Mucosa of descending colon (tissue), 3 donors: ENCODE measurements around the gene TADA3. TPM values are rescaled to one million over a fixed set of nuclear protein-coding genes. Genes with fewer than 3 reads are reported as not detected.

Source experiments
- ATAC-seq: fragments of 200-7000 bp; cut with Tn5 transposase; one replicate; pipeline ENCODE4 v1.9.1; 2020; ENCODE audit warnings: mild to moderate bottlenecking, moderate library complexity
- DNase-seq, 3 donors: peaks; one replicate each; pipeline ENCODE4 v3.0.0-alpha.2; 2020
- H3K36me3 ChIP-seq: fragments of 200-600 bp; one replicate; pipeline ENCODE4 v1.8.0; 2021; ENCODE audit warnings: low read depth, mild to moderate bottlenecking
- H3K4me1 ChIP-seq: fragments of 200-600 bp; one replicate; pipeline ENCODE4 v1.8.0; 2021; ENCODE audit warnings: low read depth, mild to moderate bottlenecking
- H3K4me3 ChIP-seq: fragments of 200-600 bp; one replicate; pipeline ENCODE4 v1.8.0; 2021; ENCODE audit warnings: mild to moderate bottlenecking
- H3K9me3 ChIP-seq: fragments of 200-600 bp; one replicate; pipeline ENCODE4 v1.8.0; 2021; ENCODE audit warnings: mild to moderate bottlenecking
- CTCF ChIP-seq: fragments of 200-600 bp; IDR thresholded peaks from one replicate; pipeline ENCODE4 v1.8.0; 2022; ENCODE audit warnings: antibody characterized with exemption, mild to moderate bottlenecking
- intact Hi-C, 2 donors: fragments of 100-400 bp; cut with DNase I in 1 of 2; cut with micrococcal nuclease in 1 of 2; formaldehyde crosslinking; loops; one replicate each; pipeline versions ENCODE4 v1.11.0 to v1.11.1; 2022; cut with DNase I, micrococcal nuclease
- total RNA-seq, 3 donors: library from RNA; stranded (reverse); fragmentation: NEBNext Ultra II Directional in 2 of 3; extraction: Animal tissue kit (Norgen Biotek cat#: 25700) in 2 of 3; gene quantifications; one replicate each; pipeline versions ENCODE4 v1.2.1 to v1.2.4, GENCODE V29; 2021 to 2023
- donor health status: DM: no; HTN: no; CAD: no; lungs with moderate emphysema.
- donor health status: DM: no; HTN: no; CAD: no.
- donor health status: DM: no; HTN: yes; CAD: no.

The TADA3 gene
- total RNA-seq, 3 donors from 2014 or later: 63.0 to 66.1 (median 63.2) TPM

- no peaks in the 10 kb centered on the region for H3K36me3 ChIP-seq
Observed at GRCh38 chr3:9782770-9783169, 9.5 kb downstream of the TADA3 start.

GRCh38 chr3:9781978-9782603, 10.2 kb downstream of the TADA3 start:
- intact Hi-C loops: no loop called here
- H3K4me1 ChIP-seq: peaks cover 9% of the 10 kb centered on the region
- no peak for DNase-seq
- H3K9me3 ChIP-seq: no peaks in the 10 kb centered on the region
- no peak overlapping the region for H3K4me3 ChIP-seq
- TF ChIP-seq CTCF: no peak
- no peak for ATAC-seq
- H3K36me3 ChIP-seq: no peaks in the 10 kb centered on the region

More at GRCh38 chr3:9782770-9783169, 9.5 kb downstream of the TADA3 start:
- TF ChIP-seq CTCF: no peak
- no peak for DNase-seq
- intact Hi-C loops: no loop called here
- H3K4me3 ChIP-seq: no peak overlapping the region
- H3K9me3 ChIP-seq: no peaks in the 10 kb centered on the region
- ATAC-seq: peak; percentile 19
- peaks cover 9% of the 10 kb centered on the region for H3K4me1 ChIP-seq

GRCh38 chr3:9781551-9781950, 10.7 kb downstream of the TADA3 start:
- no peak overlapping the region for H3K4me3 ChIP-seq
- peaks cover 9% of the 10 kb centered on the region for H3K4me1 ChIP-seq

GRCh38 chr3:9780910-9781309, 11.4 kb downstream of the TADA3 start:
- Histone ChIP-seq H3K36me3 (no peaks in the 10 kb centered on the region), H3K9me3 (no peaks in the 10 kb centered on the region), H3K4me3 (no peak overlapping the region), H3K4me1 (peaks cover 9% of the 10 kb centered on the region)
- intact Hi-C loops: no loop called here
- ATAC-seq (no peak), DNase-seq (no peak)
- TF ChIP-seq CTCF: no peak

More at GRCh38 chr3:9781551-9781950, 10.7 kb downstream of the TADA3 start:
- no peak for TF ChIP-seq CTCF
- intact Hi-C loops: no loop called here
- no peaks in the 10 kb centered on the region for H3K9me3 ChIP-seq
- H3K36me3 ChIP-seq: no peaks in the 10 kb centered on the region
- DNase-seq (no peak), ATAC-seq (no peak)

- DNase-seq: no peak
- peaks cover 9% of the 10 kb centered on the region for H3K4me1 ChIP-seq
- no peak for ATAC-seq
- no peaks in the 10 kb centered on the region for H3K9me3 ChIP-seq
- H3K4me3 ChIP-seq: no peak overlapping the region
- no peaks in the 10 kb centered on the region for H3K36me3 ChIP-seq
- no peak for TF ChIP-seq CTCF
- intact Hi-C loops: no loop called here
Observed at GRCh38 chr3:9780458-9780812, 11.8 kb downstream of the TADA3 start.
